Measurements from ENCODE around the gene METAP1.
"Not testable (repeated sequence)": the region's sequence is repeated elsewhere in the genome, so short reads cannot be mapped to it uniquely, and the experiment has no call there.

The METAP1 gene

DNA sequence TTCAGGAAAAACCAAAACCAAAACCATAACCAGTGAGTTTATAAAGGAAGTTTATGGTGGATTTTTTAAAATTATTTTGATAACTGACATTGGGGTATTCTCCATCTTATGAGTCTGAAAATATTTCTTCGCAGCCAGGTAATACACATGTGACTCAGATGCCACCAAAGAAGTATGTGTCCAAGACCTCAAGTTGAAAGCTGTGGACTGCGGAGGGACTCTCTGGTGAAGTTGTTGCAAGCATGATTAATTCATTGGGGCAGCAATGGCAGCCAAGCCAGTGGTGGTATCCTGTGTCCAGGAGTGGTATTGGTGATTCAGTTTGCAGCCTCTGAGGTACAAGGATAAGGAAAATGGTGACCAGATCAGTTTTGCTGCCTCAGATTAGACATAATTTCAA is 107.1 kb downstream of the METAP1 start:
- no peak for DNase-seq

DNA sequence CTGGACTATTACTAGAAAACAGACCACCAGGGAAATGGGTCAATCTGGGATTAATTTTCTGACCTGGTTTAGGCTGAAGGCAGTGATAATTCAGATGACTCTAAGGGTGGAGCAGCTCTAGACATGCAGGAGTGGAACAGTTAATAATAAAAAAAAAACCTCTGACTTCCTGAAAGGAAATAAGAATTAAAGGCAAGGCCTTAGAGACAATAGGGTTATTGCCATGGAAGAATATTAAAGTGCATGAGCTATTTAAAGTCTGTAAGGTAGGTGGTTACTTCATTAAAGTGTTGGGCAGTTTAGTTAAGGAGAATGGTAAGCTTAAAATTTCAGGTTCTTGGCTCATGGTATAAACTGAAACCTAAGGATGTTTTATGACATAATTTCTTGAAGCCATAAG is 107.6 kb downstream of the METAP1 start:
- DNase-seq: no peak

DNA sequence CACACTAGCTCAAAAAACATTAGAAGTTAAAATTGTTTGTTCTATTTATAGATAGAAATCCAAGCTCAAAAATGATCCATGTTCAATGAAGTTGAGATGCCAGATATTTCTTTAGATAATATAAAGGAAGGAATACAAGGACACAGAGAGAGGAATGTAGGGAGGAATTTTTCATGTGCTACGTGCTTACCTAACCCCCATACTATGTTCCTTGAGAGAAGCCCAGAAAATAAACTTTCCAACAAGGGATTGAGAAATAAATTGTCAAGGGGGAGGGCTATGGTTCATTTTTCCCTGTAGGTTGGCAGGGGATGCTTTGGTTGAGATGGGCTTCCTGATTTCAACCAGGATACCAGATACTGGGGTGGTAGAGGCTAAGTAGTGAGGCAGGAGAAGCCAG is 108.6 kb downstream of the METAP1 start:
- no peak for DNase-seq

DNA sequence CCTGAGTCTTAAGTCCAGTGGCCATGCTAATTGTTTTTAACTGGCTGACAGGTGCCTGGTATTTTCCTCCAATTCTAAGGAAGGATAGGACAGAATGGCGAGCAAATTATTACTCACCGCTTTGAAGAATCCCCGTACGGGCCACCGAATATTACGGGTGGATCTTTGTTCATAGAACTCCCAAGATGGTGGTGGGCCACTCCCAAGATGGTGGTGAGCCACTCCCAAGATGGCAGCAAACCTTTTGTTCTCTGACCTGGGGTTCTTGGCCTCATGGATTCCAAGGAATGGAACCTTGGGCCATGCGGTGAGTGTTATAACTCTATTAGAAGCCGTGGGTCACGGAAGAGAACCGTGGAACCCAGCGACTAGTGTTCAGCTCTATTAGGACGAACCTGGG is 113.8 kb downstream of the METAP1 start:
- DNase-seq: not testable (repeated sequence)
